GM21423 (cell line): ENCODE measurements around the gene SRP14.
"Not testable (repeated sequence)": the region's sequence is repeated elsewhere in the genome, so short reads cannot be mapped to it uniquely, and the experiment has no call there.

Experiments
- ATAC-seq: cut with Tn5 transposase; IDR thresholded peaks from one replicate; pipeline ENCODE4 v1.9.1; 2021; ENCODE audit warnings: mild to moderate bottlenecking, moderate library complexity; ENCODE audit not compliant: unreplicated experiment

Gene SRP14

DNA sequence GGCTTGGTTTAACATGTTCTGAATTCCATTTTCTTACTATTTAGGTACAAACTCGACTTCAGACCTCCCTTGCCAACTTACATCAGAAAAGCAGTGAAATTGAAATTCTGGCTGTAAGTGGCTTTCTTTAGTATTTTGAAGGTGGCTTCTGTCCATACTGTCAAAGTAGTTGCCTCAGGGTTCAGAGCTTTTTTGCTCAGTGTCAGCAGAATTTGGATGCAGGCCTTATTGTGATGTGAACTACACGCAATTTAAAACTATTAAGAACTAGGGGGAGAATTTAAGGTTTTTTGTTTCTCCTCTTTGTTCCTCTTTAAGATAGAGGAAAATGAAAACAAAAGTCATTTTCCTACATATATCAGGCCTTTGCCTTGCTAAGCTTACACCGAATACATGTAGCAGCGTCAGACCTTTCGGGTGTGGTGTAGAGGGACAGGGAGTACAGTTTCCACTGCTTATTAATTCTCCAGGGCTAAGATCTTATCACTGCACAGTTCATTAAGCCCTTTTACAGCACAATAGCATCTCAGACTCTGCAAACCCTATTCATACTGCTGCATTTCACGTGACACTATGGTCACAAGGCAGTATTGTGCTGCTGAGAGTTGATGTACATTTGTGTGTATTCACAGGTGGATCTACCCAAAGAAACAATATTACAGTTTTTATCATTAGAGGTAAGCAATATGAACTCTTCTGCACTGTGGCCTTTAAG is 6.7 kb downstream of the SRP14 start:
- no peak for ATAC-seq

DNA sequence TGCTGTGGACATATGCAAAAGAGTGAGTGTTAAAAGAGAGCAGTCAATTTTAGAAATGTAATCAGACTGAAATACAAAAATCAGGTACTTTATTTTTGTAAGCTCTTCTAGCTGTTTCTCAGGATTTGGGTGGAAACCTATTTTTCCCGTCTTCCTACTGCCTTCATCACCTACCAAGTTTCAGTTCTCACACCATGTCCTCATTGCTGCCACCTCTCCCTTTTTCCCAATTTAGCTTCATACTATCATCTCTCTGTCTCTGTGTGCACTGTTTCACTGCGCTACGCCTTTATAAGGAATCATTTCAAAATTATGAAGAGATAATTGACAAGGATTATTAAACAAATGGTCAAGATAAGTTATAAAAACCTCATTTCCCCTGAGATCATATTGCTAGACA is 7.7 kb downstream of the SRP14 start:
- ATAC-seq = no peak

DNA sequence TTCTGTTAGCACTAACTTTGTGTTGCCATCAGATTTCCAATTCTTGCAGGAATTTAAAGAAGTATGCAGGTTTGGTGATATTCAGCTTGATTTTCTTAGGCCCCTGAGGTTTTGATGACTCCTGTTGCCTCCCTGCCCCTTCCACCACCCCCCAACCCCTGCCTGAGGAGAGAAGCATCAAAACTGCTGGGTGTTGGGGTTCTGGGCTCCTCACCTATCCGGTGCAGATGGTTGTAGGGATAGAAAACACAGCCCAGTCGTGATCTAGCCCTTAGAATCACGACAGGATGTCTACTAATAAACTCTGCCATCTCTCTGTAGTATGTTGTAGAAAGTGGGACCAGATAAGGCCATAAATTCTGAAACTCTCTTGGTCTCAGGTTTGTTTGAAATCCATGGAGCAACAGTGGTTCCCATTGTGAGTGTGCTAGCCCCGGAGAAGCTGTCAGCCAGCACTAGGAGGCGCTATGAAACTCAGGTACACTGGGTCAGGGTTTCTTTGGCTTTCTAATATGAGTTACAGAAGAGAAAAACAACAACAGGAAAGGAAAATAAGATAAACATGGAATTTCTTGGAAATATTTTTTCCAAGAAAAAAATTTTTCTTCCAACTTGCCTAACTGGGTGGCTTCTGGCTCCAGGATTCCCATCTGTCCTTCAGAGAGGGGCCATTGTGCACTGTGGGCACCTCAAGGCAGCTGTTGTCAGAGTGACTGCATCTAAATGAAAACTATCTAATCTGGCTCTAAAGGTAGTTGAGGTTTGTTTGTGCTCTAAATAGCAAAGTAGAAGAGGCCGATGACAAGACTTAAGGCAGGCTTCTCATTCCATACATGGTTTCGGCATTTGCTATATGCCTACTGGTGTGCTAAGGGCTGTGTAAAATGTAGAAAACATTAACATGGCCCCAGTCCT is 8.7 kb downstream of the SRP14 start:
- ATAC-seq = no peak

DNA sequence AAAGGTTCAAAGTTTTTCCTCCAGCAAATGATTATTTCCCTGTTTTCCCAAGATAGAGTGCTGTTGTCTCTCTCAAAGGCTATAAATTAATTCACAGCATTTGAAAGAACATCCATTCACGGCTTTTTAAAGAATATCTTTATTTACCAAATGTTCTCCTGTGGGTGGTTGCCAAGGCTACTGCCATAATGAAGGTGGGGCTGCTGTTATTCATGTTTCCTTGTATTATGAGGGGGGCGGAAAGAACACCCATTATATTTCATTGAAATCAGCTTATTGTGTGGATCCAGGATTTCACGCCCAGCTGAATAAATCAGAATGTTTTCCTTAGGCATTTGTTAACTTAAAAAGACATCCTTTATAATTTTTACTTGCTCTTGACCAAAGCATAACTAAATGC is 10.1 kb downstream of the SRP14 start:
- ATAC-seq = no peak

DNA sequence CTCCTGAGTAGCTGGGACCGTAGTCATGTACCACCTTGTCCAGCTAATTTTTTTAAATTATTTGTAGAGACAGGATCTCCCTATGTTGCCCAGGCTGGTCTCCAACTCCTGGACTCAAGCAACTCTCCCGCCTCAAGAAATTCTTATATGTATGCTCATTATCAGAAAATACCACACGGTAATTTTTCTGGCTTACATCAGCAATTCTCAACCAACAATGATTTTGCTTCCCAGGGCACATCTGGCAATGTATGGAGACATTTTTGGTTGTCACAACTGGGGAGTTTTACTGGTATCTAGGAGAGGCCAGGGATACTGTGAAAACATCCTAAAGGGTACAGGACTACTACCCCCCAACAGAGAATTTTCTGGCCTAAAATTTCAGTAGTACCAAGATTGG is 10.8 kb downstream of the SRP14 start:
- ATAC-seq = no peak

DNA sequence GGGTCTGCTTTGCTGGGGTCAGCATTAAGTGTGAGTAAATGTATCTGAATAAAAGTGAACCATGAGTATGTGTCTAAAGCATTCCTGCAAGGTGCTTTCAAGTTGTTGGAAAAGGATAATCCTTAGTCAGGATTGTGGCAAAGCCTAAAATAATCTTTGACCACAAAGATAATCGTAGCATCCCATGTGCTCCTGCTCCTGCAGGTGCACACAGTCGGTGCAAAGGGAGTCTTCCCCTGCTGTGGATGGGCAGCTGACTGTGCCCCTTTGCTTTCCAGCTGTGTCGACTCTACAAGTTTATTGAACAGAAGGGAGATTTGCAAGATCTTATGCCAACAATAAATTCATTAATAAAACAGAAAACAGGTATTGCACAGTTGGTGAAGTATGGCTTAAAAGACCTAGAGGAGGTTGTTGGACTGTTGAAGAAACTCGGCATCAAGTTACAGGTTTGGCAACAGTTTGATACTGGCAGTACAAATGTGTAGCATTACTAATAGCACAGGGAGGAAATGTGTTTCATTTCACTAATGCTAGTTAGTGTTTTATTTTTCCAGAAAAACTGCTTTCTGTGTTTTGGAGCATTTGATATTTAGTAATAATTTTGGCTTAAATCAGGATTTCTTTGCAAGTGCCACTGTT is 22.6 kb downstream of the SRP14 start:
- no peak for ATAC-seq

DNA sequence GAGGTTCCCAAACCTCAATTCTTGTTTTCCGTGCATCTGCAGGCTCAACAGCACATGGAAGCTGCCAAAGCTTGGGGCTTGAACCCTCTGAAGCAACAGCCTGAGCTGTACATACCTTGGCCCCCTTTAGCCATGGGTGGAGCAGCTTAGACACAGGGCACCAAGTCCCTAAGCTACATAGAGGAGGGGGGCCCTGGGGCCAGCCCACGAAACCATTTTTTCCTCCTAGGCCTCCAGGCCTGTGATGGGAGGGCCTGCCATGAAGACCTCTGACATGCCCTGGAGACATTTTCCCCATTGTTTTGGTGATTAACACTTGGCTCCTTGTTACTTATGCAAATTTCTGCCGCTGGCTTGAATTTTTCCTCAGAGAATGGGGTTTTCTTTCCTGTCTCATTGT is 24.6 kb downstream of the SRP14 start:
- no peak for ATAC-seq

DNA sequence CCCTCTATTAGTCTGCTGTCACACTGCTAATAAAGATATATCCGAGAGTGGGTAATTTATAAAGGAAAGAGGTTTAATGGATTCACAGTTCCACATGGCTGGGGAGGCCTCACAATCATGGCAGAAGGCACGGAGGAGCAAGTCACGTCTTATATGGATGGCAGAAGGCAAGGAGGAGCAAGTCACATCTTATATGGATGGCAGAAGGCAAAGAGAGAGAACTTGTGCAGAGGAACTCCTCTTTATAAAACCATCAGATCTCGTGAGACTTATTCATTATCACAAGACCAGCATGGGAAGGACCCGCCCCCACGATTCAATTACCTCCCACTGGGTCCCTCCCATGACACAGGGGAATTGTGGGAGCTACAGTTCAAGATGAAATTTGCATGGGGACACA is 25.6 kb downstream of the SRP14 start:
- not testable (repeated sequence) for ATAC-seq

DNA sequence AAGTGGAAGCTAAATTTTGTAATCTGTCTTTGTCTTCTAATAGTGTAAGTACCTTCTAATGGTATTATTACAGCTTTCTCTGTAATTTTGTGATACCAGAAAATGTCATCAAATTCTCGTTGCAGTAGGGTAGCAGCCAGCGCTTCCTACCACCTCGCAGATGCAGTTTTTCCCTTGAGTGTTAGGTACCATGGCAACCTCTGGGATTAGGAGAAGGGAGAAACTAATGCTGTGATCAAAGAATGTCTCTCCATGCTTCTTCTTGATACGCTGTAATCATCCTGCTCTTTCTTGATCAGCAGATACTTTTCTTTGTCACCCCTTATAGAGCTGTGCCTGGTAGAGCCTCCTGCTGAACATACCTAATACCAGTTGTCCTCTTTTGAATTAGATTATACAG is 27.7 kb downstream of the SRP14 start:
- ATAC-seq = no peak

DNA sequence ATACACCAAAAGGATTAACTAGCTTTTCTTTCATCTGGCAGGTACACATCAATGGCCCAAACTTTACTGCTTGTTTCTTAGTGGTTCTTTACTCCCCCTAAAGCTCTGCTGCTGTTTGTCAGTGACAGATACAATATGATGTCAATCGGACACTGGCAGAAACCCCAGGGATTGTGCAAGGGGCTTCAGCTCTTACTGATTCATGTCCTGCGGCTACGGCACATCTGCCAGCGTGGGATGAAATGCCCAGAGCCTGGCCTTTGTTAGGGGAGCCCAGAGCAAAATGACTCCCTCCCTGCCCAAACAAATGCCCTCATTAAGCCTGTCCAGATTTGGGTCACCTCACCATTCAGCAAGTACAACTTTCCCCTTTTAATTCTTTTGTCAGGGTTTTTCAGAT is 28.3 kb downstream of the SRP14 start:
- no peak for ATAC-seq

DNA sequence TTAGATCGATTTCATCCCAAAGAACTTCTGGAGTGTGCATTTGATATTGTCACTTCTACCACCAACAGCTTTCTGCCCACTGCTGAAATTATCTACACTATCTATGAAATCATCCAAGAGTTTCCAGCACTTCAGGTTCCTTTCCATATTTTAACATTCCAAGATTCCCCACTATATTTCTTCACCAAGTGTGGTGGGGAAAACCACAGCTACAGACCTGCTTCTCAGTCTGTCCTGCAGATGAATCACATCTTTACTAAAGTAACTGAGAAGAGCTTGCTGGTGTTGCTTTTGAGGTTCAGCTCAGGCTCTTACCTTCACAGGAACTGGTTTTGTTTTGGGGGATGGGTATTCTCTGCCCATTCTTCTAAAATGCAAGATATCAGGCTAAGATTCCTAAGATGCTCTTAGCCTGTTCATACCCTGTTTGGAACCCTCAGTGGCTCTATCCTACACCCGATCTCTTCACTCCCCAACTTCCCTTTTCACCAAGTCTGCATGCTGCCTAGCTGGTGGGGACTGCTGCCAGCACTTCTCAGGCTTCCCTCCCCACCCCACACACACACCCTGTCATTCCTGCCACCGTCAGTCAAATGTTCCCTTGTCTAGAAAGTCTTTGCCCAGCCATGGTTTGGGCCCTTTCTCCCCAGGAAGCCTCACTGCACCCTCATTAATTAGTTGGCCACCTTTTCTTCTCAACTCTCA is 30.8 kb downstream of the SRP14 start:
- no peak for ATAC-seq

DNA sequence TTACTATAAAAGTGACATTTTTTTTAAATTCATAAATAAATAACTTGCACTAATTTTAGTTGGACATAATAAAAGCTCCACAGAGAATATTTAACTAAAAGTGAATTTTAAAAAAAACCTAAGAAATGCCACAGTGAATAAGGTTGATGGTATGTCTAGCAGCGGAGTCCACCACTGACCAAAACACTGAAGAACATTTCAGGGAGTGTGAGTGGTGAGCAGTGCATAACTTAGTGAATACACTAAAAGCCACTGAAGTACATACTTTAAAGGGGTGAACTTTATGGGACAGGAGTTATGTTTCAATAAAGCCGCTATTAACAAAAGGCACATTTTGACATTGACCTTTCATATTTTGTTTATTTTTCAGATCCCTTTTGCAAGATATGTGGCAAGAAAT is 32.3 kb downstream of the SRP14 start:
- no peak for ATAC-seq

DNA sequence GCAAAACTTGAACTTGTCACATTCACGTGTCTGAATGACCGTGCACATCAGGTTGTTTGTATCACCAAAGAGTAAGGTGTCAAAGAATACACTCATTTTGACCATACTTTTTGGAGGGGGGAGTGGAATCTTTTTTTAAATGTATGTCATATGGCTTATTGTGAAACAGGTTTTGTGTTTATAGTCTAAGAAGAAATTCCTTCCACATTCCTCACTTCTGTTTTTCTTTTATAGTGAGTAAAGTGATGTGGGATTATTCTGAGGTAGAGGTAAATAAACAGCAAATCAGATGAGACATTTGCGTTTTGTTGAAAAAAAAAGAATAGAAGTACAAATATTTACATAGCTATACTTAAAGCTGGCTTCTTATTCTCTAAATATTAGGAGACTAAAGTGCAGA is 33.0 kb downstream of the SRP14 start:
- no peak for ATAC-seq

DNA sequence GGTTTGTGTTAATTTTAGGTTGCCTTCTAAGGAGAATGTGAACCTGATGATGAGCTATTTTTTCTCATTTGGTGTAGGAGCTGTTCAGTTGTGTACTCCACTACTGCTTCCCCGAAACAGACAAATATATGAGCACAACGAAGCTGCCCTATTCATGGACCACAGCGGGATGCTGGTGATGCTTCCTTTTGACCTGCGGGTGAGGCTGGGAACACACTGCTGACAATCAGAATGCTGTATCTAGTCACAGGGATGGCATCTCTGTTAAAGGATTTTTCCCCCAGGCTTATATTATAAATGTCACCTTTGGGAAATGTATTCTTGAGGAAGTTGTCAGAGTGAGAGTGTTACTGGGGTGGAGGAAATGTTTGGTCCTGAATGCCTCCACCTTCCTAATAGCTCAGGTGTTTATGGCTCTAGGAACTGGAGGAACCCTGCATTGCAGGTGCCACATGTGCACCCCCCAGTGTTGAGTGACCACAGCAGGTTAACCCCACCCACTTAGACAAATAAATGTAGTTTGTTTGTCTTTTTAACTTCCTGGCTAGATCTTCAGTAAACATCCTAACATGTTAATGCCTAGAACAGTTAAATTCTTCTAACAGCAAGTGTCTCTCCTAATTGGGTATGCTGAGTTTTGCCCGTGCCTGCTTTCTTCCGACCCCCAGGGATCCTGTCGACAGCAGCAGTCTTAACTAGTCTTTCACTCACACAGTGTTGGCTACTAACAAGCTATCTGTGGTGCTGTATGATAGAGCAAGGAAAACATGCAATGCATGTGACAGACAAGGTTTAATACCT is 35.7 kb downstream of the SRP14 start:
- ATAC-seq = no peak

DNA sequence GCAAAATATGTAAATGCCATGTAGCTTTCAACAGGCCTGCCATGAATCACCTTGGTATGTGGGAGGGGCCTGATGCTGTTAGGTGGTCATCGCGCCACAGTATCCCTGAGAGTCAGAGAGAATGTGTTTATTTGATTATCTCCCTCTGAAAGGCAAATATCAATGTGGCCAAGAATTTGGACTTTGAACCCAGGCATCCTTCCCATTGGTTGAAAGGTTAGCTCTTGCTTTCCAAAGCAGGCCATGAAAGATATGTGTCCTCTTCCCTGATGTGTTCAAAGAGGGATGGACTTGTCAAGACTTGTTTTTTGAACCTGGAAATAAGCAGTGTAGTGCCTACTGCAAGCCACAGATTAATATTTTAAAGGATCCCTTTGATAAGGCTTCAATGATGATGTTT is 36.7 kb downstream of the SRP14 start:
- ATAC-seq = no peak

DNA sequence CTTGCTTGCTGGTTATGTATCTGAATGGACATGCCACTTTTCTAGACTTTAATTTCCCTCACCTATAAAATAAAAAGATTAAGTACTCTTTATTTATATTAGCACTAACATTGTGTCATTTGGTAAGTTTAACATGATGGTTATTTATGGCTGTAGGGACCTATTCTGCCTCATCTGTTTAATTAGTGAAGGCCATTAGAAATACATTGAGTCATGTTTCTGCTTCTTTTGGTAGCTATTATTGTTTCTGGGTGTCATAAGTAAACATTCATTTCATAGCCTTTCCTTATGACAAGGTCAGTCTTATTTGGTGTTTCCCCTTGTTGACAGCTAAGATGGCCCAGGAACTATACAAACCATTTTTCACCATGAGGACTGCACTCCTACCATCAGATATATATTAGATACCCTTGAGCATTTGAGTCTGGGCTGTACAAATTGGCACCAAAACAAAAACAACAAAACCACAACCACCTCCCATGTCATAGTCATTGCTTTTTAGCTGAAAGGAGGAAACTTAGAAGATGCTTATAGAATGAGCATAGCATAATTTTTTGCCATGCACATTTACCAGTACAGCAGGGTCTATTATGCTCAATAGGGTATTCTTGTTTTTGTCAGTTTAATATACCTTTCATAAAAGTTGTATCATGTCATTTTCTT is 39.3 kb downstream of the SRP14 start:
- ATAC-seq = no peak

DNA sequence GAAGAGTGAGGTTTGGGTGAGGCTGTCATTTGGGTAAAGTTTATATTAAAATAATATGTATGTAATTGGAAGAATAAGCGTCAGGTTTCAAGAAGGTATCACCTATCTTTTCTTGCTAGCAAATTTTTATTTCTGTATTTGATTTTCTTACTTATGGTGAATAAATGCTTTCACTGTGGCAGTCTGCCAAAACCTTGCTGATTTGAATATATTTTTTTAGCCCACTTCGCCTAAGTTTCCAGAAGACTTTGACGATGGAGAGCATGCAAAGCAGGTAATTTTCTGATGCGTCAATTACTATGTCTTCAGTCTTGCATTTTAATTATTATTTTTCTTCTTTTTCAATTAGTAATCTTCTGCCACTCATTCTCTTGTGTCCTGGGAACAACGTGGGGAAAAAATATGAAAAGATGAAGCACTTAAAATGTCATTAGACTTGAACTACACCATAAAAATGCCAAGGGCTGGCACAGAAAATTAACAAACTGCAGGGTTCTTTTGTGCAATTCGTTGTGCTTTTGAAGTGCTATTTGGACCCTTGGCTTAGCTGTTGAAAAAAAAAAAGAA is 40.4 kb downstream of the SRP14 start:
- ATAC-seq = no peak

DNA sequence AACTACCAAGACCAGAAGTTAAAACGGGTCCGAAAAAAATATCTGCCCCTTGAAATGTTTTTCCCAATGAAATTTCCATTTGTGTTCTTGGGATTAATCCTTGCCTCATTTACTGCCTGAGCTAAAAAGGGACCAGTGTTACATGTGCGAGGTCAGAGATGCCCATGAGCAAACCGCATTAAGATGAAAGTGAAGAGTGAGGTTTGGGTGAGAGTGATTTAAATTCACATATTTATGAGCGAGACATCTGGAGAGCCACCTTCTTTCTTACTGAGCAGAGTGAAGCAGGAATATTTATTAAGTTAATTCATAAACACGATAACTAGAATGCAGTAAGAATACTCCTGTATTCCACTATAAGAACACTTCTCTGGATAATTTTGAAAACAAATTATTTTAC is 41.3 kb downstream of the SRP14 start:
- no peak for ATAC-seq

DNA sequence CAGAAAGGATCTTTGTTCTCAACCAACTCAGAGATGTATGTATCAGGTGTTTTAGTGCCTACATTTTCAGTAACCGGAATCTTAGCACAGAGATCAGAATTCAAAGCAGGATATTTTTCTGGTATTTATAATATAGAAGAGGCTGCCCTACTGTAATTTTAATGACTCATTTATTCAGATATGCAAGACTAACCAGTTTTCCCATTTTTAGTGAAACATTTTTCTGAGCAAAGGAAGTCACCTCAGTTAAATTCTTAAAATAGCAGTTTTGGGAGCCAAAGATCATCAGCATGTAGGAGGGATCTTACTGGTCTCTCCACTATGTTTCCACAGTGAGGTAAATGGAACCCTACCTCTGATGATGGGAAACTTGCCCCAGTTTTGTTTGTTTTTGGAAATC is 42.0 kb downstream of the SRP14 start:
- no peak for ATAC-seq

DNA sequence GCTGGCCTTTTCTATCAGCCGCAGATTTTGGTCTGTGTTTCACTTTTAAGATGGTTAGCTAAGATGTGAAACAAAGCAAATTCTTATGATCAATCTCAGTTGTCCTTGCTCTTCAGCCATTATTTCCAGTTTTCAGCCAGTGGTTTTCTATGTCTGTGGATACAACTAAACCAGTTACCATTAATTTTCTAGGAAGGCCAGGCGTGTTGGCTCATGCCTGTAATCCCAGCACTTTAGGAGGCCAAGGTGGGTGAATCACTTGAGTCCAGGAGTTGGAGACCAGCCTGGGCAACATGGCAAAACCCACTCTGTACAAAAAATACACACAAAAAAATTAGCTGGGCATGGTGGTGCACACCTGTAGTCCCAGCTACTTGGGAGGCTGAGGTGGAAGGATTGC is 42.8 kb downstream of the SRP14 start:
- not testable (repeated sequence) for ATAC-seq
